HG03139 (cell line): Measurements from ENCODE around the gene SERTM2.
"Not testable (repeated sequence)": the region's sequence is repeated elsewhere in the genome, so short reads cannot be mapped to it uniquely, and the experiment has no call there.

Experiments used
- ATAC-seq: cut with Tn5 transposase; IDR thresholded peaks from one replicate; pipeline ENCODE4 v1.9.1; 2021; ENCODE audit not compliant: unreplicated experiment

Gene SERTM2

DNA sequence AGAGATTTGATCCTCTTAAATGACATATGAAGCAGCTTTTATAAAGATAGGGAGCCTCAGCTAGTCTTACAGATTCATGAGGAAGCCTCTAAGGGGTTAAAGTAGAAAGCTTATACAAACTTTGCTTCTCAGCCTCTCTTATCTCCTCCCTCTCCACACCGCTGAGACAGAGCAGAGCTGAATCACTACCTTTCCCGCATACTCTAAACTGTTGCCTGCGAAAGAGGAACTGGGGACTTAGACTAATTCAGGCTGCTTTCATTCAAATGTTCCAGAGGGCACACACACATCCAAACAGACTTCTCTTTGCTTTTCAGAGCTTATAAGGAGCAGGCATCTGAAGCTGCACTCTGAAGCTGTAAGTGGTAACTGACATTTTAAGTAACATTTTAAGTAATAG lies at the start of gene SERTM2:
Gene SERTM2 (plus strand): TSS at position 169 of the 400 bp plus-strand sequence. CDS start 7,213 bp downstream, outside the sequence.
- ATAC-seq: no peak

DNA sequence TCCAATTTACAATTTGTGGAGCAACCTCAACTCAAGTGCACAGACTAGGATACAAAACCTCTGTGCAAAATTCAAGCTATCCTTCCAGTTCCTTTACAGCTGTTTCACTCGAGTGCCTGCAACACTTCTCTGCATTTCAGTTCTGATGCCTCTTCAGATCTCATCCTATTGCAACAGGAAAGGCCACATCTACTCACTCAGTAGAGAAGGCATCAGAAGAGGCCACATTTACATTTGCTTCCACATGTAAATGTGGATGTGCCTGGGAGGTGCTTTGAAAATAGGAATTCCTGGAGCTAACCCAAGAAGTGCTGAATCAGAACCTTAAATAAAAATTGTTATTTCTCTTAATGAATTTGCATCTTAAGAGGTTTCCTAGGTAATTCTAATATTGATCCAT lies 45.8 kb upstream of the SERTM2 start:
- no peak for ATAC-seq

DNA sequence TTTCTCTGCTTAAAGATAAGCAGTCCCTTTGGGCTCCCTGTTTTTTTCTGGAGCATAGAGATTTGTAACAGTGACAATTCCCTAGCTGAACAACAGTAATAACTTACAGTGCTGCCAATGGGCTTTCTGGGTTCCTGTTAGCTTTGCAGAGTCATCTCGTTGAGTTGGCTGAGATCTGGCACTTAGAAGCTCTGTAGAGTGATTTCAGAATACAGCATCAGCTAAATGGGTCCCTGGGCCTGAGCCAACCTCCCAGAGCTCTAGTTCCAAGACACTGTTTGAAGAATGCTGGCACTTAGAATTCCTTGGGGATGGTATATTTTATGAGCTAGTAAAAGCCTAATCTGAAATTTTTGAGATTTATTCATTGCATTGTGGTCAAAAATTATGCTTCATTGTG lies 43.5 kb upstream of the SERTM2 start:
- ATAC-seq: no peak

DNA sequence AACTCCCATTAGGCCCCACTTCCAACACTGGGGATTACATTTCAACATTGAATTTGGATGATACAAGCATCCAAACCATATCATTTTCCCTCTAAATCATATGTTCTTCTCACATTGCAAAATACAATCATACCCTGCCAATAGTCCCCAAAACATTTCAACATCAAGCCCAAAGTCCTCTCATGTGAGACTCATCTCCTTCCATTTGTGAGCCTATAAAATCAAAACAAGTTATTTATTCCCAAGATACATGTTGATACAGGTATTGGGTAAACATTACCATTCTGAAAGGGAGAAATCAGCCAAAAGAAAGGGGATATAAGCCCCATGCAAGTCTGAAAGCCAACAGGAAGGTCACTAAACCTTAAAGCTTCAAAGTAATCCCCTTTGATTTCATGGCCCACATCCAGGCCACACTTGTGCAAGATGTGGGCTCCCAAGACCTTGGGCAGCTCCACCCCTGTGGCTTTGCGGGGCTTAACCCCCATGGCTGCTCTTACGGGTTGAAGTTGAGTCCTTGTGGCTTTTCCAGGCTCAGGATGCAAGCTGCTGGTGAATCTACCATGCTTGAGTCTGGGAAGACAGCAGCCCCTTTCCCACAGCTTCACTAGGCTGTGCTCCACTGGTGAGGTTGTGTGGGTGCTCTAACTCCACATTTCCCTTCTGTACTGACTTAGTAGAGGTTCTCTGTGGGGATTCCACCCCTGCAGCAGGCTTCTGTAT lies 40.6 kb upstream of the SERTM2 start:
- ATAC-seq: no peak

DNA sequence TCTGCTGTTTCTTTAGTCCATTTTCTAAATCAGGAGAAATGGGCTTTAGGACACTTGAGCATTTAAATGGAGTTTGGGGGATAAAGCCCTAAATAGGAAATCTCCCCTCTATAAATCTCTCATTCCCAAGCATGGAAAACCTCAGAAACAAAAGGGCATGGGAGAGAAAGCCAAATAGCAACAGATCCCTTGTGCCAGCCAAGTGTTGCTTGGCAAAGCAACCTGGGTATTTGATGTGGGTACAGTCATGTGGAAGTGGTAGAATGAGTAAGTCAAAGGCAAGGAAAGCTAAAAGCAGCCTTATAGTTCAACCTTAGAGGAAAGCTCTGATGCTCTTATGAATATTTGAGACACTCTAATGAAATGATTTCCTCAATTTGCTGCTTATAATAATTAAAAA lies 29.5 kb upstream of the SERTM2 start:
- no peak for ATAC-seq

DNA sequence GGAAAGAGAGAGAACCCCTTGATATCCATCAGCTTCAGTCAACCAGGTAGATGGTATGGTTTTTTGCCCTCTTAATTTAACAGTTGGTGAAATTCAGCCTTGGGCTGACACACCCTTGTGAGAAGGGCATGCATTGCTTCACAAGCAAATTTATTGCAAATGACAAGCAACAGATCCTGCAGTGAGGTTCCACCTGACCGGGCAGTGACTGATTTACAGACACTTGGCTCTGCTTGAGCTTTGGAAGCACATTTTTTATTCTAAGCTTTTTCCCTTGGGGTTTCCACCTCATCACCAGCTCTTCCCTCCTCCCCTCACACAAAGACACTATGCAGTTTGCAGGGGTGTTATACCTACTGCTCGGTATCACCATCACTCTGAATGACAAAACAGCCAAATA lies 28.3 kb upstream of the SERTM2 start:
- ATAC-seq: no peak

- ATAC-seq: no peak
These were observed 27.6 kb upstream of the SERTM2 start for GRCh38 chrX:111483881-111484280.

DNA sequence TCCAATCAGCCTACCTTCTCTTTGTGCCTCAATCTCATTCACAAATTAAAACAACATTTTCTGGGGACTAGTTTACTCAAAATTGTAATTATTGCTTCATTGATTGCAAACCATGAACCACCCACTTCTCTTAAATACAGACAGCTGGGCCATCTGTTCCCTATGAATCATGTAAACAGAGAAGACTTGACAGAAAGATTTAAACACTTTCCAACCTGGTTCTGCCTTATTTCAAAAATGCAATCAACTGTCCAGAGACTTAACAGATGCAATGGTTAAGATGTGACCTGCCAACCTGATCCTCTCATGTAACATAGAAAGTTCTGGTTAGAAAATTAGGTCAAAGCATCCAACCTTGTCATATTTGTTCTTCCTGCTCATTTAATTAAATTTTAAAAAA lies 20.8 kb upstream of the SERTM2 start:
- ATAC-seq: no peak

GRCh38 chrX:111492085-111492484 lies 19.4 kb upstream of the SERTM2 start:
- ATAC-seq: no peak

DNA sequence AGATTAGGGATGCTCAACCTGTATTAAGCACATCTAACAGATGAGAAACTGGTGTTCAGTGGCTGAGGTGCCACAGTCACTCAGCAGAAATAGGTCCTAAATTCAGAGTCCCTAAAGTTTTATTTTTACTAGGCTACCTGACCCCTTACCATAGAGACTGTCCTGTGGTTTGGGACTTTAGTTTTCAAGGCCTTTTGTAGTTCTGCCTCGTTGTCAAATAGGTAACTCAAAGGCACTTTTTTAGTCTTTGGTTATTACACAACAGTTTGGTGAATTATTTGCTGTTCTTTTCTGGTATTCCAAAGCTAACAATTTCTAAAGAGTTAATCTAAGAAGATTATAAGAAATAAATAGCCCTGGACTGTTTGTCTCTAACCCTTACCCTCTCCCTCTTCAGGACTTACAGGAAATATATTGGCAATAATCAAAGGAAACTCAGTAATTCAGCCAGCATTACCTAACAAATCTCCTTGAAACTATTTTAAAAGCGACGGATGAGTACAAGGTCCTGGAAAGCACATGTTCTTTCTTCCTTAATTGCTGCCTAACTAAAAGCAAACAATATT lies 12.8 kb upstream of the SERTM2 start:
- no peak for ATAC-seq

DNA sequence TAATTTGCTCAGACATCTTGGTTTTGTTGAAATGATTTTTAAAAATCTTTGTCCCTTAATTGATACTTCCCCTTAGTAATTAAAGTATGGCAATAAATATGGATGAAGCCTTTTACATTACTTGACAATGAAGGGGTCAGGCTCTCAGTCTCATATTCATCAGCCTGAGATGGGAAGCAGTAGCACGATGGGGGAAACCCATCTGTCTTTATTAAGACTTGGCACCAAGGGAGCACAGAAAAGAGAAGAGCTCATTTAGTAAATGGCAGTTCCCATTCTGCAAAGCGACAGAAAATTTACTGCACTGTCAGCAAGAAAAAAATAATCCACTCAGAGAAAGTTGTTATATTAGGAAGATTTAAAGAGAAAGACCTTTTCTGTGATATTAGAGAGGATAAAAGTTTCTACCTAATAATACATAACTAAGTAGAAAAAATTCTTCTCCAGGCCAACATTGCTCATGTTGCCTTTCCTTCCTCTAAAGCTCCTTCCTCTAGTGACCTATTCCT lies 7.9 kb upstream of the SERTM2 start:
- no peak for ATAC-seq

- ATAC-seq: no peak
These were observed 6.5 kb upstream of the SERTM2 start for GRCh38 chrX:111504941-111505340.

GRCh38 chrX:111505783-111506182 lies 5.7 kb upstream of the SERTM2 start:
- no peak for ATAC-seq

DNA sequence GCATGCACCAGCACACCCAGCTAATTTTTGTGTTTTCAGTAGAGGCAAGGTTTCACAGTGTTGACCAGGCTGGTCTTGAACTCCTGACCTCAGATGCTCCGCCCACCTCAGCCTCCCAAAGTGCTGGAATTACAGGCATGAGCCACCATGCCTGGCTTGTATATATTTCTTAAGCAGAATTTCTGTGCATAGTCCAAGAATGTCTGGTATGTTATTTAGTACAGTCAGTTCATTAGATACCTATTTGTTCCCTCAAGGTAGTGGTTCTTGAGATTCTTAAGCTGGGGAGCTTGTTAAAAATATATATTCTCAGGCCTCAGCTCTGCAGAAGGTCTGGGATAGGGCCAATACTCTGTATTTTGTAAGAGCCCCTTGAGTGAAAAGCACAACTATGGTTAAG lies 4.6 kb upstream of the SERTM2 start:
- ATAC-seq: no peak

DNA sequence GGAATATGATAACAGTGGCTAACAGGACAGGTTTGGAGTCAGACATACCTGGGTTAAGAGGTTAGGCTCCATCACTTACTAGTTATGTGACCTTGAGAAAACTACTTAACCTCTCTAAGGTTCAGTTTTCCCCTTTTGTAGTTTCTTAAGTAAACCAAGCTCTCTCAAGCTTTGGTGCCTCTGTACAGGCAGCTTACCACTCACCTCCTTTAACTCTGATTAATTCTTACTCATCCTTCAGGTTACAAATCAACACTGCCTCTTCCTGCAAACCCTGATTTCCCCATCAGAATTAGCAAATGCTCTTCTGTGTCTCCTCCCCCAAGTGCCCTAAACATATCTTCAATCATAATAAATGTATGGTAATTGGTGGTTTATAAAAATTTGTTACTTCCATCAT lies 3.5 kb upstream of the SERTM2 start:
- ATAC-seq: no peak

DNA sequence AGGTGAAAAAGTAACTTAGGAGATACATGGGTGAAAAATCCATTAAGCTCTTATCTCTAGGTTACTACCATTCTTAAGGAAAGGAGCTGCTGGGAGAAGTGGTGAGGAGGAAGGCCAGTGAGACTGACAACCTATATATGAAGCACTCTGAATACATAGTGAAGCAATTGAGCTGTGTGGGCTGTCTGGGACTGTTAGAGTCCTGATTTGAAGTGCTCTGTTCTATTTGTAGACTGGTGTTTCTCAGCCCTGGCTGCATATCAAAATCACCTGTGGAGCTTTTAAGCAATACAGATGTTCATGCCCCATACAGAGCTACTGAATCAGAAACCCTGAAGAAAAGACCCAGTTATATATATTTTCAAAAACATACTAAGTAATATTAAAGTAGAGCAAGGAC lies 3.9 kb downstream of the SERTM2 start:
- ATAC-seq: no peak

GRCh38 chrX:111518667-111519066 lies 7.2 kb downstream of the SERTM2 start:
- ATAC-seq: no peak

- no peak for ATAC-seq
These were observed 7.8 kb downstream of the SERTM2 start for GRCh38 chrX:111519215-111519614.

GRCh38 chrX:111520506-111520905 lies 9.1 kb downstream of the SERTM2 start:
- no peak for ATAC-seq

DNA sequence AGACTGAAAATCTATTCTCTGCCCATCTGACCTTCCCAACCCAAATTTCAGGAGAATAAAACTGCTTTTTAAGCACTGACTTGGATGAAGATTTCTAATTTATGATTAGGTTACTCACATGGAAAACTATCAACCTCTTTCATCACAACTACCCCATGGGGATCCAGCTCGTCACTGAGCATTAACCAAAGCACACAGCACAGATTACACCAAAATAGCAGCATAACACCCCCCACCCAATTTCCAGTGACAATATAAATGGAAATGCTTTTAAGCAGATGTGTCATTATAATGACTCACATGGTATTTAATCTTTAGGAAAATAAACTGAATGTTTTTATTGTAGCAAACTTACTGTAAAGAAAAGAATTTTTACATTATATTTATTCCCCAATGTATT lies 9.7 kb downstream of the SERTM2 start:
- ATAC-seq: no peak

DNA sequence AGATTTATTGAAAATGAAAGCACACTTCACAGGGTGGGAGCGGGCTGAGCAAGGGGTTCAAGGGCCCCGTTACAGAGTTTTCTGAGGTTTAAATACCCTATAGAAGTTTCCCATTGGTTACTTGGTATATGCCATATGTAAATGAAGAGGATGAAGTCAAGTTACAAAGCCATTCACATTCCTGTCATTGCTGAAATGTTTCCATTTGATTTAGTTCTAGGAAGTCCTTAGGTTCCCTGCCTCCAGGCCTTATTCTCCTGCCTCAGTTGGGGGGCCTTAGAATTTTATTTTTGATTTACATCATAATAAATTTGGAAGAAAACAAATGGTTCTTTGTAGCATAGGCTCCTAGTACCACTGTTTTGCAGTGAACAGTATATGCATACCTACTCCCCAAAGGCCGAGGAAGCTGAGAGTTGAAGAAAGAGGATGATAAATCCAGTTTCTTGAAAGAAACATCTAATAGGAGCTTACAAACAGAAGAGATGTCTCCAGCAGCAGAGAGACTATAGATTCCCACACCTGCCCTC lies 31.8 kb downstream of the SERTM2 start:
- no peak for ATAC-seq

- not testable (repeated sequence) for ATAC-seq
These were observed 37.8 kb downstream of the SERTM2 start for GRCh38 chrX:111549235-111549634.
